ENCODE data around the gene KCNQ5.

The KCNQ5 gene

DNA sequence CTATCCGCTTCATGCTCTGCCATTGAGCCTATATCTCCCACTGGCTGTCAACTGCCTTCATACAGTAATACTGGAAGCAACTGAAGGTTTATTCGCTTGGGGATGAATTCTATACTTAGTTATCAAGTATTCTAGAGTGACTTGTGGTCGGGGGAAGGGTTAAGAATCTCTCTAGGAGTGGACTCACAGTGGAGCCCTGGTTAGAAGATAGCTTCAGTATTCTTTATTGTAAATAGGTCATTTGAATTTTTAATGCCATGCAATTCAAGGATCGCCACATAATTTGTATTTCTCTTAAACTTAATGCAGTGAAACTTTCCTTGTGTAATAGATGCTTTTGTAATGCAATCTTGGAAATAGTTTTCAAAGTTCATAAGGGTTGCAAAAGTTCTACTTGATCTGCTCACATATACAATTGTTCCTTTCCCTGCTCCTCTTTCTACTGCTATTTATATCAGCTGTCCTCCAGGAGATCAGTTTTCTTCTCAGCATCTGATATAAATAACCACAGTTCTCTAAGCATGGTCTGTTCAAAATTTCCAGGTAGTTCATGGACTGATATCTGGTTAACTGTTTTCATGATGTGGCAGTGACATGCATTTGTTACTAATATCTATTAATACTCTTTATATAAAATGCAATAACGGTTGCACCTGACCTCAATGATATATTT is 120.3 kb downstream of the KCNQ5 start:
- no peak for DNase-seq (ENCODE audit: low read depth)

DNA sequence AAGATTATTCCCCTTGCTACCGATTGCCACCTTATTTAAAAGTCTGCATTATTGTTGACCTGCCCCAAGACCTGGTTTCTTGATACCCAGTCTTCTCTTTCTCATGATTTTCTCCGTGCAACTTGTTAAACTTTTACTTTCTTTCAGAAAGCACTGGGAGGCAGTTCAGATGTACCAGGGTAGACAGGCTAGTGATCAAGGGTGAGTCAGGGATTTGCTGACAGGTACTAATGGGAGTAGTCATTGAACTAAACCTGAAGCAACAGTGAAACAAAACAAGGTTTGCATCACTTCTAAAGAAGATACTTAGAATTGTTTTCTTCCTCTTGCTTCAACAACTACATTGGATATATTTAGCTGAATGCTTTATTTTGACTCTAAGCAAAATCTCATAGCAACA is 124.4 kb downstream of the KCNQ5 start:
- DNase-seq (ENCODE audit: low read depth), result no peak

DNA sequence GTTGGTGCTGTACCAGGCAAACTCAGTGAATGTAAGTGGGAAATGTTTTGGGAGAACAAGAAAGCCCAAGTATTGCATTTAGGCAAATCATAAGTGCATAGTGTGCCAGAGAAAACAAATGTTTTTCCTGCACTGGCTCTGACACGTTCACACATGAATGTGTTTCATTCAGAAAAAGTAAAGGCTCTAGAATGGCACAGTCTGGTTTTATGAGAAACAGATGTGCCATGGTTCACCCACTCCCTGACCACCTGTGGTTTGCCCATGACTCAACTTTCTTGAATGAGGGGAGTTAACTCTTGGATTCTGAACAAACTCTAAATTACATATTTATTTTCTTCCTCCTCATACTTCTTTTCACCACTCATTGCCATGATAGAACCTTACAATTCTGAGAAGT is 126.9 kb downstream of the KCNQ5 start:
- no peak for DNase-seq (ENCODE audit: low read depth)

DNA sequence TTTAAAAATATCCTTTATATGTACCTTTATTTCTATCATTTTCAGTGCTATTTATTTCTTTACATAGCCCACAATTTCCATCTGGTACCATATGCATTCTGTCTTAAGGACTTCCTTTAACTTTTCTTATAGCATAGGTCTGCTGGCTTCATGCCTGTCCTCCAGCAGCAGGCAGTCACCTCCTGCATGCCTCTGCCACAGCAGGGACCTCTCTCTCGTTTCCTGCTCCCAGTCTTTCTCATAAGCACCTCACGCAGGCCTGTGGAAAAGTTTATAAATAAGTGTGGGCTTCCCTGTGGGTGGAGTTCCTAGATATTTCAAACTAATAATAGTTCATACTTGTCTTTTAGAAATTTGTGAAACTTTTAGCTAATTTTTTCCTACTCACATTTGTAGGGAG is 133.9 kb downstream of the KCNQ5 start:
- no peak for DNase-seq (ENCODE audit: low read depth)

DNA sequence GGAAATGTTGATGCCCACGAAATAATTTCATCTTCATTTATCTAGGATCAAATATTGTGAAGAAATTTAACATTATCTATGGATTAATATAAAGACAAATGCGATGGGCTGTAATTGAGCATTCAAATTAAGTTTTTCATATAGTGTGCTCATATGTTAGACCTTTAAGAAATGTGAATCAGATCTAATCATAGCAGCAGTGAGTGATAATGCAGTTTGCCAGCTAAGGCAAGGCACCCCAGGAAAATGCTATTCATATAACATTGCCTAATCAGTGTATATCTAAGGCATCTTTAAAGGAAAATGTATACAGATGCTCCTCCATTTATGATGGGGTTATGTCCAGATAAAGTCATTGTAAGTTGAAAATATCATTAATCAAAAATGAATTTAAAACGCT is 135.2 kb downstream of the KCNQ5 start:
- no peak for DNase-seq (ENCODE audit: low read depth)

DNA sequence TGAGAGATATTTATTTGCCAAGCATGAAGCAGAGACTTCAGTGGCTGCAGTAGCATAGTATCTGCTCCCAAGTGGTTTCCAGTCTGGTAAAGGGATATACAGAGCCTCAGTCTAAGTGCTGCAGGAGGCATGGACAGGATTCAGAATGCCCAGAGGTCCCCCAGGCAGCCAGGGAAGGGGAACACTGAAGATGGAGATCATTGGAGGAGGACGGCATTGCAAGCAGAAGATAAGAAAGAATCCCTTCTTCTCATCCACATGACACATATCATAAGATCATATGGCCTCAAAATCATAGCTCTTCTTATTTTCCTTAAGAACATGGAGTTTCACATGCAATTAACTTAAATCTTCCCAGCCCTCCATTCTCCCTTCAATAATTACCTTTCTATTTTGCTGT is 136.1 kb downstream of the KCNQ5 start:
- DNase-seq (ENCODE audit: low read depth), result no peak

DNA sequence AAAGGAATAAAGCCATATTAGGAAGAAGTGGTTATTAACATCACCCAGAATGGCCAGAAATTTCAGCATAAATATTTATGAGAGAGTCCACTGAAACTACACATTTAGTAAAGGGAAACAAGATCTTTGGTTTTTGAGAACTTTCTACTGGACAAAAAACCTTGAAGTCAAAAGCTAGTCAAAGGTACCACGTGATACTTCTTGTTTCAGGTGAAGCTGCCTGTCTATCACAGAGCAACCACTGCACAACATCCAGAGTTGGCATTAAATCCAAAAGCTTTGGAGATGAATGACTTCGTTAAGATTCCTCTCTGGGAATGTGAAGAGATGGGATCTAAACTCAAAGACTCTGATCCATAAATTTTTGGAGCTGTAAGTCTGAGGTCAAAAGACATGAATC is 137.0 kb downstream of the KCNQ5 start:
- DNase-seq (ENCODE audit: low read depth), result no peak

DNA sequence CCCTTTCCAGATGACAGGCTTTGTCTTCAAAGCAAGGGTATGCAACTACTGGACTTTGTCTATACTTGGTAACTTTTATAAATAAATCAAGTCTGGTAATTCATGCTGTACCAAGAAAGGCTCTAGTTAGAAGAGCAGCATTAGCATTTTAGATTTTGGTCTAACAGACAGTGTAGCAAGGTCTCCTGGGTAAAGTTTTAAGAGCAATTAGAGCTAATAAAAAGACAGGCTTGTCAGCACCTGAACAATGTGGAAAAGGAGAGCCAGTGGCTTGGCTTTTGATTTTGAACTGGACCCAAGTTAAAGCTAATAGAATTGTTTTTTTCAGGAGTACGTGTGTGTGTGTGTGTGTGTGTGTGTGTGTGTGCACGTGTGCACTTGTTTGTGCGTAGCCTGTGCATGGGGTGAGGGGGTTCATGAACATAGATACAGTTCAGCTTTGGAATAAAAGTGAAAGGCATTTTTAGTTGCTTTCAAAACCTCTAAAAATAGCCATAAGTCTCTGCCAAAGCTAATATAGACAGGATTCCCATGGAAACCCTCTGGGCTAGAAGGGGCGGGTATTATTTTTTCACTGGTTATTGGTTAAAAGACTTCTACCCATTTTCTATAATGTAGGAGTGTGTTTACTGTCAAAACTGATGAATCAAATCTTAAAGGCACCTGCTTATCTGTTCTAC is 138.4 kb downstream of the KCNQ5 start:
- no peak for DNase-seq (ENCODE audit: low read depth)

DNA sequence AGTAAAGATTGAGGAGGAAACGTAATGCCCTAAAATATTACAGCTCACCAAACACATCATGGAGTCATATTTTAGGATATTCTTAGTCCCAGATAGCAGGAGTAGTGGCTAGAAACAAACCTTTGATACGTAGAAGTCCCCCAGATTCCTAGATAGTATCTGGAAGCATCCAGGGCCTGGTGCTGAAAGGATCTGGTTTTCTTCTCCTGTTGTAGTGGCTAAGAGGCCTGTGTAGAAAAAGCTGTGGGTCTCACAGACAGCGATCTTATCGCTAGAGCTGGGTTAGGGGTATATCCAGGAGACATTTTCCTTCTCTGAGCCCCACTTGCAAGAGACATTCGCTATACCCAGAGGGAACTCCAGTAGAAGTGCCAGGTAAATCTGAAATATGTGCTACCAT is 139.9 kb downstream of the KCNQ5 start:
- no peak for DNase-seq (ENCODE audit: low read depth)

DNA sequence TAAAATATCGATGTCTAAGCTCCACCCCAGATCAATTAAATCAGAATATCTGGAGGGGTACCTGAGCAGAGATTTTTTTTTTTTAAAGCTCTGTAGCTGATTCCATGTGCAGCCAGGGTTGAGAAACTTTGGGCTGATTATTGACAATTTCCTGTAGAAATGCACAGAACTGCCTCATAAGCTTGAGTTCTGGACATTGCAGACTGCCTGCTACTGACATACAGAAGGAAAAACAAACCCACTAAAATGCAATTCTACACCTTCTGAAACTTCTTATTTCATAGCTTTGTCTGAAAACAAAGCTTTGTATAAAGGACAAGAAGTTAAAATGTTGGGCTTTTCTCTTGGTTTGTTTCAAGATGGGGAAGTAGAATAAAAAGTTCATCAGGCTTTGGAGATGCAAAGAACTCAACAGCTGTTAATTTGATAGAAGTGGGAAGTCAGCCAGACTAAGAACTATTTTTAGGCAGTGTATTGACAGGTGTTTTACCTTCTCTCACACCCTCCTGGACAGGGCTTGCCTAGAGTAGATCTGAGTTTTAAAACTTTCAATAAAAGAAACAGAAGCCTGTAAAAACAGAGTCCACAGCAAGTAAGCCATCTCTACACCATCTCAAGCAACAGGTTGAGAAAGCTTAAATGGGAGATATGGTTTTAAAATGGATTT is 147.7 kb downstream of the KCNQ5 start:
- no peak for DNase-seq (ENCODE audit: low read depth)

DNA sequence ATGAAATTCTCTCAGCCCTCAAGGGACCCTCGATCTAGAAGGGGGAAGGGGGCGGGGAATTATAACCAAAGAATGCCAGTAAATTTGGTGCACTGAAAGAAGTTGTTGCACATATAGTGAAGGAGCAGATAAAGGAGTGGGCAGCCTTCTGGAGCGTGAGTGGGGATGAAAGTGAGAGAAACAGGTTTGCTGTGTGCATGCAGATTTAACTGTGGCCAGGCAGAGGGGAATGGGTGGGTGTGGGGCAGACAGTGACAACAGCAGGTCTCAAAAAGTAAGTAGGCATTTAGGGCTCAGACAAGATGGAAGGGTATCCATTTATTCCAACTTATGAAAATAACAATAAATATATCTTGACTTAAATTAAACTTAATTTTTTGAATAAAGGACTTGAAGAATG is 149.1 kb downstream of the KCNQ5 start:
- no peak for DNase-seq (ENCODE audit: low read depth)

DNA sequence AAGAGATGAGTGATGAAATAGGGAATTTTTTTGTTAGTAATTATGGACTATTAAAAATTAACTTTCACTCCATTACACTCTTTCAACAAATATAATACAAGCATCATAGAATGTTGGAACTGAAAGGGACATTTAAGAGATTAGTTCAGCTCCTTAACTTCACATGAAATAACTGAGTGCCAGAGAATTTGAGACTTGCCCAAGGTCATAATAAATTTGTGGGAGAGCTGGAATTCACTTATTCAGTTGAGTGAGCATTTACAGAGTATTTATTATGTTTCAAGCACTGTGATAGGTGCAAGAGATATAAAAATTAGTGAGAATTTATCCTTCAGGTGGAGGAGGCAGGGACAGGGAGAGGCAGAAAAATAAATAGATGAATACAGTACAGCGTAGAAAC is 154.6 kb downstream of the KCNQ5 start:
- no peak for DNase-seq (ENCODE audit: low read depth)

DNA sequence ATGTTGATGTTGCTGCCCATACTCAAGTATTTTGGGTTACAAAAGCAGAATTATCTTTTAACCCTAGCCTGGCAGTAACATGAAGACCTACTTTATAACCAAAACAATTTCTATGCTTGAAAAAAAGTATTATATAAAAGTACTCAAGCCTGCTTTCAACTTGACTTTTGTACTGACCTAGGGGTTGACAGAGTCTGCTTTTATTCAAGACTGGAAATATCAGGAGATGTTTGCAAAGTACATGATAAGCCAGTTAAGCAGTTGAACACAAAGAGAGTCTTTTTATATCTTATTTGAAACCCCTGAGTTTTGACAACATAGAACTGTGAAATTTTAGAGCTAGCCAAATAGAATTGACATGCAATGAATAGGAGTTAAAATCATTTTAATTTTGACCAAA is 159.8 kb downstream of the KCNQ5 start:
- DNase-seq (ENCODE audit: low read depth), result no peak

DNA sequence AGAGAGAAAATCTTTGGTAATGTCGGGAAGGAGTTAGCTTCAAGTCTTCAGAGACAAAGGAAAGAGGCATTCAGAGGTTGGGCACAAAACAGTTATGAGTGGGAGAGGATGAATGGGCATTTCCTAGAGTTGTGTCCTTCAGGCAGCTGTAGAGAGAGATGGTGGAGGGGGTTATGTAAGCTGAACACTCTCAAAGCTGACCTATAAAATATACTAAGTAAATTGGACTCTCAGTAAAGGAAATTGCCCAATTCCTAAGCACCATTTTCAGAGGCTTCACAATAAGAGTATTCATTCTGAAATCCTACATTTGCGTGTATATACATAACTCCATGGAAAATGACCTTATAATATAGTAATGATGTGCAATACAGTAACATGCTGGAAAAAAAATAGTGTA is 161.2 kb downstream of the KCNQ5 start:
- no peak for DNase-seq (ENCODE audit: low read depth)

DNA sequence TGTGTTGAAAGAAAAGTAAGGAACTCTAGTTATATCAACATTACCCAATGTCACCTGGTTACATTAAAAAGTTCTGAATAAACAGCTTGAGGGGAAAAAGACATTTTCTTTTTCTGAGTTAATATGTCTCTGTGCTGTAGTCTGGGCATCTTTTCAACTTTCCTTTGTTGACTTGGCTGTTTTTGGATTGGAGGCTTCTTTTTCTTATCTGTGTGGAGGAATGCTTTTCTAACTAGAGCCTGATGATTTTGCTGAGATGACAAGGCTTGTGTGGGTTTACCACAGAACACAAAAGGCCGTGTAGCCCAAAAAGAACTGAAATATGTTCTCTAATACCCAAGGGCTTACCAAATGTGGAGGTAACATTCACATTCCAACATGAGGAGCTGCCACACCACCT is 161.8 kb downstream of the KCNQ5 start:
- no peak for DNase-seq (ENCODE audit: low read depth)

DNA sequence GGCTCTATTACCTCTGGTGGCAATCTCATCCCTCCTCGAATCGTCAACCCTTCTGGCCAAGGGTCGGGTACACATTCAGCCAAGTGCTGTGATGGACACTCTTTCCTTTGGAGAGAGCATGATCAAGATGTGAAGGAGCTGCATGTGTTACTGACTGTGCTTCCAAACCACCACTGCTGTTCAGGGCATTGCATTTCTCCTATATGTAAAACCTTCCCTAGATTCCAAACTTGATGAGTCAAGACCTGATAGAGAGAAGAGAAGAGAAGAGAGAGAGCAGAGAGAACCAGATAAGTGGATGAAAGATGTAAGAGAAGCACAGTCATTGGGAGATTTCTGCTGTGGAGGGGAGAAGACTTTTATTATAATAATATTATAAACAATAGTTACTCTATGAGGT is 162.2 kb downstream of the KCNQ5 start:
- no peak for DNase-seq (ENCODE audit: low read depth)

DNA sequence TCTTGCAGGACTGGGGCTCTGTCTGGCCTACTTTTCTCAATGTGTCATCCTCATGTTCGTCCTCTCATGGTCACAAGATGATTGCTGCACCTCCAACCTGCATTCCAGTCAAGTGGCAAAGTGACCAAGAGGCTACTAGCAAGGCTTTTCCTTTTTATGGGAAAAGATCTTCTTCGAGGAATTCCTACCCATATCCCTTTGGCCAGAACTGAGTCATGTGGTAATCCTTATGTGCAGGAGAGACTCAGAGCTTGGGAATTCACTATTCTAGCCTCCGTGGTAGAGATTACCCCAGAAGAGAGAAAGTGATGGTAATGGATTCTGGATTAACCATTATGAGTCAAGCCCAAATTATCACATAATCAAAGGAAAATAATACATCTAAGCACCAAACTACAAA is 162.7 kb downstream of the KCNQ5 start:
- DNase-seq (ENCODE audit: low read depth), result no peak

DNA sequence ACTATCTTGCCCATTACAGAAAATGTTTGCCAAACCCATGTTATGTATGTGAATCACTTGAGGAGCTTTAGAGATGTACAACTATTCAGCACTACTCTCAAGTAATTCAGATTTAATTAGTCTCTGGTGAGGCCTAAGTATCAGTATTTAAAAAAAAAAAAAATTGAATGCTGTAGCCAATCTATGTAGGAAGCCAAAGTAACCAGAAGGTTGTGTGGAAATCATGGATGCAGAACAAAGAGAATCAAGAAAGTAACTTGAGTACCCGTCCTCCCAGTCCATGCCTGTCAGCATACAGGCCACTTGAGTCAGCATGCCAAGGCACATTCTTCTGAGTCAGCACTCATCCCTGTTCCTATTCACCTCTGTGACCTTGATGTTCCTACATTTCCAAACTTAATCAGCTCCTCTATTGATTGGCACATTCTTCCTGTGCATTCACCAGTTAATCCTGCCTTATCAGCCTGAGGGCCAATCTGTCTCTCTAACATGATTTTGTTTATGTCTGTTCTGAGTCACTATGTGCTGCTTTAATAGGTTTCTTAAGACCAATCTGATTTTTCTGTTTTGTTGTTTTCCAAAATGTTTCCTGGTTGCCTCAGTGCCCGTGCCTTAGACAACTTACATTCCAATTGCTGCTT is 165.6 kb downstream of the KCNQ5 start:
- DNase-seq (ENCODE audit: low read depth), result no peak

DNA sequence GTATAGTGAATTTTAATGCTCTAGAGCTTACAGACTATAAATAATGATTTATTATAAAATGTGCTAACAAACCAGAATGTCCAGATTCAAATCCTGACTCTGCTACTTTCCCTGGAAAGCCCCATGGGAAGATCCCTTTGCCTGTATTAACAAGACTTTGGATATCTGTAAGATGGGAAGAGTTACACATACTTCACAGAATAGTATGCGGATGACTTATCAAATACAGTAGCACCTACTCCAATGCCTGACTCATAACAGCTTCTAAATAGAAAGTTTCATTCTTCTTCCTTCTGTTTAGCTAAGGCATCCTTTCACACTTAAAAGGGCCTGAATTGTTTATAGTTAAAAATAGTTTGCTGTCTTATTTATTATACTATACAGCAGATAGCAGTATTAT is 166.3 kb downstream of the KCNQ5 start:
- DNase-seq (ENCODE audit: low read depth), result no peak

DNA sequence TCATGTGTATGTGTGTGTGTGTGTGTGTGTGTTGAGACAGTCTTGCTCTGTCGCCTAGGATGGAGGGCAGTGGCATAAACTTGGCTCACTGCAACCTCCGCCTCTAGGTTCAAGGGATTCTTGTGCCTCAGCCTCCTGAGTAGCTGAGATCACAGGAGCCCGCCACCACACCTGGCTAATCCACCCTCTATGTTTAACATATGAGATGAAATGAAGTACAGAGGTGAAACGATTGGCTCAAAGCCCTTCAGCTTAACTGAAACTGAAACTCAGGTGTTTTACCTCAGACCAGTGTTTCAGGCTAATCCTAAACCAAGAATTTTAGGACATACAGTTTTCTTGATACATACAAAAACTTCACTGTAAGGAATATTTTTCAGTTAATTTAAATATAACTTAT is 167.3 kb downstream of the KCNQ5 start:
- no peak for DNase-seq (ENCODE audit: low read depth)

DNA sequence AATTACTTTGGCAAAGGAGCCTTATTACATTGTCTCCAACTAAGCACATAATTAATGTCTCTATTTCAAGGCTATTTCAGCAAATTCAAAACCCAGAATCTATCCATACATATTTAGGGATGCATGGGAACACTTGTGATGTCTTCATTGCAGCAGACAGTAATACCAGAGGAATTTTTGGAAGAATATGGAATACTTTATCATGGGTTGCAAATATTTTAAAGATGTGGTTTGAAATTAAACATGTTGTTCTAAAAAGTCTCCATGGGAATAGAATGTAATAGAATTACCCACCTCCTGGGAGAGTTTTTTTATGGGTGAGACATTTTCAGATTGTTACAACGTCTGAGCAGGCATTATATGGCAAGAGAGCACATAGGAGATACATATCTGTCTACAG is 170.8 kb downstream of the KCNQ5 start:
- DNase-seq (ENCODE audit: low read depth), result no peak

DNA sequence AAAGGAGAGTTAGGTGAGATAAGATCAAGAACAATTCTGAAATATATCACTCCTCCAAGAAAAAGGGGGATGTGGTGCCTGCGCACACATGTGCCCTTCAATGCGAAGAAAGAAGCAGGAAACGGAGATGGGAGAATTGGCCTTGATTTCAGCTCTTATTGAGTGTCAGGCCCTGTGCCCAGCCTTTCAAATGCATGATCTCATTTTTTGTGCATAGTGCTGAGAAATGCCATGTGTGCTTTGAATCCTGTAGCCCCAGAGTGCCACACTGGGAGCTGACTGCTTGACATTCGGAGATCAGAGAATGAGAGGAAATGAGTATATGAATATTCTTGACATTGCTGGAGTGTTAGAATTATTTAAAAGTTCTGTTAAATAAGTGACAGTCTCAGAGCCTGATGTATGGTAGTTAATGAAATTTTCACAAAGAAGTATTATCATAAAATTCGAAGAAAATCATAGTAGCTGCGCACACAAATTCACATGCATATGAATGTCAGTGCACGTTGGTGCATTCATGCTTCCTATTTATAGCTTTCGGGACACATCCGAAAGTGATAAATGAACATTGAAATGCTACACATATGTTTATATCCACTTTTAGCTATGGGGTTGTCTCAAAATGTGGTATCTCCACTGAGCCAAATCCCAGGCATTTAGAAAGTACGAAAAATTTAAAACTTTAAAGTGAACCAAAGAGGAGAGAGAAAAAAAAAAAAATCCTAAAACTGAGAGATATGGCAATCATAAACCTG is 172.0 kb downstream of the KCNQ5 start:
- no peak for DNase-seq (ENCODE audit: low read depth)
